Dedifferentiated amniotic fluid mesenchymal stem cell (primary cell): ENCODE measurements around the gene NOP16.

ENCODE experiments used
- DNase-seq: peaks from one replicate; pipeline ENCODE4 v3.0.0-alpha.2; 2016; ENCODE audit errors: extremely low spot score

NOP16 gene, protein sequence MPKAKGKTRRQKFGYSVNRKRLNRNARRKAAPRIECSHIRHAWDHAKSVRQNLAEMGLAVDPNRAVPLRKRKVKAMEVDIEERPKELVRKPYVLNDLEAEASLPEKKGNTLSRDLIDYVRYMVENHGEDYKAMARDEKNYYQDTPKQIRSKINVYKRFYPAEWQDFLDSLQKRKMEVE

GRCh38 chr5:176388444-176389134, at the start of gene NOP16, which contains the start of gene HIGD2A:
Gene NOP16 (minus strand): TSS chr5:176388598. CDS start chr5:176388539, 59 bp downstream.
Gene HIGD2A (plus strand): TSS chr5:176388751. CDS start chr5:176388820, 69 bp downstream.
- DNase-seq: peak; percentile 99

- no peak for DNase-seq
These were observed 48.3 kb upstream of the NOP16 start for GRCh38 chr5:176436656-176437055.

DNA sequence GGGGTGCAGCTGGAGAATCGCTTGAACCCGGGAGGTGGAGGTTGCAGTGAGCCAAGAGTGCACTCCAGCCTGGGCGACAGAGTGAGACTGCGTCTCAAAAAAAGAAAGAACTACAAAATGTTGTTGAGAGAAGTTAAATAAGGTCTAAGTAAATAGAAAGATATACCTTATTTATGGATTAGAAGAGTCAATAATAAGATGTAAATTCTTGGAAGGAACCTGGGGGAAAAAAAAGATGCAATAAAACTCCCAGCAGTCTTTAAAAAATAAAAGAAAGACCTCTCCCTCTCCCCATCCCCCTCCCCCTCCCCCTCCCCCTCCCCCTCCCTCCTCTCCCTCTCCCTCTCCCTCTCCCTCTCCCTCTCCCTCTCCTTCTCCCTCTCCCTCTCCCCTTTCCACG, 44.3 kb upstream of the NOP16 start:
- no peak for DNase-seq

GRCh38 chr5:176429972-176430371, 41.6 kb upstream of the NOP16 start:
- no peak for DNase-seq

DNA sequence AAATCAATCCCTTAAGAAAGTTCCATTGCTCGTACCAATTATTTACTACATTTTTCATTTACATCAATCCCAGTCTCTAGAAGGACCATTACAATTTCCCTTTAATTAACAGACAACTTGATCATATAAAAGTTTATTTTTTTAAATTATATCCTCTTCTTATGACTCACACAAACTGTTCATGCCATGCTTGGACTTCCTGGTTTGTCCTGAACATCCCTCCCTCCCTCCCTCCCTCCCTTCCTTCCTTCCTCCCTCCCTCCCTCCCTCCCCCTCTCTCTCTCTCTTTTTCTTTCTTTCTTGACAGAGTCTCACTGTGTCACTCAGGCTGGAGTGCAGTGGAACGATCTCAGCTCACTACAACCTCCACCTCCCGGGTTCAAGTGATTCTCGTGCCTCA, 39.6 kb upstream of the NOP16 start:
- no peak for DNase-seq

- DNase-seq: no peak
These were observed 38.5 kb upstream of the NOP16 start for GRCh38 chr5:176426876-176427275.

DNA sequence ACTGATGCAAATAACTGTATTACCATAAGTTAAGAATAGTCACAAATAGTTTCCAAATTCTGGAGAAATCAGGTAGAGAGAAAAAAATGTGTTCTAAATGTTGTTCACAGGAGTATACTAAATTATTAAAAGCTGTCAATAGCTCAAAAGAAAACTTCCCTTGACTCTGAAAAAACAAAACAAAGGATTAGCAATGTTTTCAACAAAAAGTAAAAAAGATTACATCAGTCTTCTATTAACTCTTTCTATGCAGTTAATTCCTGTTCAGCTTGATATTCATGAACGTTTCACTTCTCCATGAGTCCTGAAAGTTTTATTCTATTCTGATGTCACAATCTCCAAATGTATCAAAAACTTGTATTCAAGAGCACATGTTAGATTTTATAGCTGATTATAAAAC, 37.4 kb upstream of the NOP16 start:
- no peak for DNase-seq

GRCh38 chr5:176425138-176425537, 36.7 kb upstream of the NOP16 start:
- no peak for DNase-seq

GRCh38 chr5:176424181-176424580, 35.8 kb upstream of the NOP16 start:
- DNase-seq: no peak

- no peak for DNase-seq
These were observed 32.7 kb upstream of the NOP16 start for GRCh38 chr5:176420972-176421544.

GRCh38 chr5:176420086-176420485, 31.7 kb upstream of the NOP16 start:
- DNase-seq: no peak

GRCh38 chr5:176418251-176418650, 29.9 kb upstream of the NOP16 start:
- DNase-seq: no peak

- DNase-seq: no peak
These were observed 28.6 kb upstream of the NOP16 start for GRCh38 chr5:176416965-176417364.

- peak; percentile 71 for DNase-seq
These were observed 27.8 kb upstream of the NOP16 start, which contains the start of gene CLTB for GRCh38 chr5:176415952-176416924. Gene CLTB (minus strand): TSS chr5:176416539. CDS start chr5:176416363, 176 bp downstream.

- DNase-seq: no peak
These were observed 27.0 kb upstream of the NOP16 start for GRCh38 chr5:176415240-176415951.

- no peak for DNase-seq
These were observed 26.3 kb upstream of the NOP16 start for GRCh38 chr5:176414704-176415103.

DNA sequence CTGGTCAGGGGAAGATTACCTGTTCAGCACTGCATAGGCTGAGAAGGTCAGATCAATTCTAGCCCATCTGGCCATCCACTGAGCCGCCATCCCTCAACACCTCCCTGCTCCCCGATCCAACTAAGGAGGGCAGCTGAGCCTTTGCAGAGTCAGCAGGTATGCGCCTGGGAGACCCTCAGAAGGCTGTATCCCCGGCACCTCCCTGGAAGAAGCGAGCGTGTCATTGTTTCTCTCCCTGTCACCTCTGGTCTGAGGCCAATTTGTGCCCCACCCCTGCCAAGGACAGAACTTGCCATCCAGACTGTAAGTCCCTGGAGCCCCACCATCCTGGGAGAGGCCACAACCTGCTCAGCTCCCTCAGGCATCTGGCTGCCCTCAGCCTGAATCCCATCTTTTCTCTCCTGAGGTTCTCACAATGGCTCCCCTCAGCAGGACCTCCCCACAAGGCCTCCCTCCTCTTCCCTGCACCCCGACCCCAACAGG, 25.4 kb upstream of the NOP16 start:
- no peak for DNase-seq

- no peak for DNase-seq
These were observed 24.8 kb upstream of the NOP16 start for GRCh38 chr5:176413255-176413565.

DNA sequence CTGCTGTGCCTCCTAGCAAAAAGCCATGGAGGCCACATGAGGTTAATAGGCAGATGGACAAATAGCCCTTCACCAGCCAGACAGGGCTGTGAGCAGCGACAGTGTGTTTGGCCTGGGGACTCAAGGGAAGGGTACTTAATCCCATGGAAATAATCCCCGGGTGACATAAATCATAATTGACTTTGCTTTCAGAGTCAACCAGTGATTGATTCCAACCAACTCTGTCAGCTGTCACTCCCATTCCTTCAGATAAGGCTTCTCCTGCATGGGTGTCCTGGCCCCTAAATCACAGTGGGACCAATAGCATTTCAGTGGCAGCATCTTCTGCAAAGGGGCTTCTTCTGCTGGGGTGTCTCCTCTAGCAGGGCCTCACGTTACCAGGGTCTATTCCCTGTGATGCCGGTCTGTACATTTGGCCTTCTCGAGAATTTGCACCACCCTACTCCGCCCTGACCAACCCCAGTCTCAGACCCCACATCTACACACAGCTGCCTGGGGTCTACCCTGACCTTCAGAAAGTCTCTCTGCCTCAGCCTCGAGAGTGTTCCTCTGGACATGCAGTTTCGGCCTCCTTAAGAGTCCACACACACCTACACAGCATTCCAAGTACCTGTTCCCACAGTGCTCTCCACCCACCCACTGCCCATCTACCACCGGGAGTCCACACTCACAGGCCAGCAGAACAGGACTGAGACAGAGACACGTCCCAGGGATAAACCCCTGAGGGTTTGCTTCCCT, 24.3 kb upstream of the NOP16 start:
- no peak for DNase-seq

DNA sequence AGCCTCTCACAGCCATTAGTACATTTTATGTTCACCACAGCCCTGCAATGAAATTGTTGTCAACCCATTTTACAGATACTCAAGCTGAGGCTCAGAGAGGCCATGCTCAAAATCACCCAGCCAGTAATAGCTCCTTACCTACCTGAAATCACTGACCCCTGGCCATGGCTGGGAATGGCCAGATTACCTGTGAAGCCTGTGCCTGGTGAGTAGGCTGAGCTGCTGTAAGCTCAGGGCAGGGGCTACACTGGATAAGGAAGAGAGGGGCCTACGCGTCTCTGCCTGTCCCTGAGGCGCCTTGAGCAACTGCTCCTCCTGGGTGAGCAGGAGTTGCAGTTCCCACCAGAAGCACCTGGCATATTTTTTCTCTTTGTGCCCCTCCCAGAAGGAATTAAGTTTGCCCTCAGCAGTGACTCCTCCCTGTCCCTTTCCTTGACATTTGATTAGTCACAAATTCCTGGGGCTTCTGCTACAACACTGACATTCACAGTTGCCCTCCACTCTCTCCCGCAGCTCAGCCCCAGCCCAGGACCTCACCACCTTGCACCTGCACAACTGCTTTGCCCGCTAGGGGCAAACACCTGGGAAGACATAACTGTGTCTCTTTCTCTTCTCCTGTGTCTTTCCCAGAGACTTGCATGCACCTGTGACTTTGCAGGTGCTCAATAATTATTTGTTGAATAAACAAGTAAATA, 22.2 kb upstream of the NOP16 start:
- no peak for DNase-seq
